SH-SY5Y (cell line): ENCODE data around the gene EEFSEC.

Experiments
- GATA2 ChIP-seq: IDR thresholded peaks from 2 replicates; pipeline ENCODE4 v1.6.1; 2011; ENCODE audit warnings: mild to moderate bottlenecking, low read depth, low read length
- GATA3 ChIP-seq: IDR thresholded peaks from 2 replicates; pipeline ENCODE4 v1.6.1; 2011; ENCODE audit warnings: low read depth, mild to moderate bottlenecking, low read length, moderate library complexity

GRCh38 chr3:128372281-128372680 lies 219.0 kb downstream of the EEFSEC start:
- TF ChIP-seq GATA3 (no peak), GATA2 (no peak)
